H1 (cell line): ENCODE results near the gene ODC1. TPM values are rescaled to one million over a fixed set of nuclear protein-coding genes. Genes with fewer than 3 reads are reported as not detected.
A peak's percentile ranks its signal among the peaks of the same experiment; 100 is the strongest.

Source experiments
- CTCF ChIA-PET: fragments of 300-600 bp; sonication (Branson Sonifier 250); formaldehyde crosslinking; loops from one replicate; lab custom pipeline; 2021; ENCODE audit not compliant: partially characterized antibody; lab: Charles Lee
- POLR2A ChIA-PET: fragments of 300-600 bp; sonication (Branson Sonifier 250); formaldehyde crosslinking; loops from one replicate; lab custom pipeline; 2021; ENCODE audit warnings: inconsistent platforms; ENCODE audit not compliant: partially characterized antibody; lab: Charles Lee
- DNase-seq, 2 experiments: peaks; one replicate each; pipeline versions ENCODE4 v3.0.0 to v3.0.0-alpha.2; 2010 to 2022; ENCODE audit warnings: low spot score in 2 of 2, low read depth in 1 of 2, mixed read lengths in 1 of 2
- FAIRE-seq: peaks from 2 replicates; lab custom pipeline; 2011; peaks lifted over from hg19 to GRCh38; lab: Jason Lieb, UNC
- H2AFZ ChIP-seq: 2 replicates; pipeline ENCODE4 v1.8.1; 2012; ENCODE audit warnings: low read length, inconsistent platforms
- H2AK5ac ChIP-seq: 2 replicates; pipeline ENCODE4 v1.6.1; 2013; ENCODE audit warnings: low read depth, low read length
- H2BK120ac ChIP-seq: replicated peaks from 2 replicates; pipeline ENCODE3; 2013; ENCODE audit warnings: low read depth, low read length, inconsistent platforms
- H2BK12ac ChIP-seq: 2 replicates; pipeline ENCODE4 v1.6.1; 2013; ENCODE audit warnings: low read depth, low read length
- H2BK15ac ChIP-seq: 2 replicates; pipeline ENCODE4 v1.6.1; 2013; ENCODE audit warnings: low read length
- H2BK20ac ChIP-seq: 2 replicates; pipeline ENCODE4 v1.6.1; 2013; ENCODE audit warnings: low read length
- H2BK5ac ChIP-seq: 2 replicates; pipeline ENCODE4 v1.6.1; 2013; ENCODE audit warnings: low read depth, low read length
- H3K14ac ChIP-seq: 2 replicates; pipeline ENCODE4 v1.6.1; 2013; ENCODE audit warnings: inconsistent platforms; ENCODE audit not compliant: insufficient read length
- H3K18ac ChIP-seq: 2 replicates; pipeline ENCODE4 v1.6.1; 2013; ENCODE audit warnings: low read length; ENCODE audit errors: extremely low read depth
- H3K23ac ChIP-seq: 2 replicates; pipeline ENCODE4 v1.6.1; 2013; ENCODE audit warnings: inconsistent platforms; ENCODE audit not compliant: insufficient read length
- H3K23me2 ChIP-seq: 2 replicates; pipeline ENCODE4 v1.6.1; 2013; ENCODE audit warnings: low read depth, low read length
- H3K27ac ChIP-seq: 2 replicates; pipeline ENCODE4 v1.6.1; 2011; ENCODE audit warnings: low read depth, low read length, inconsistent platforms
- H3K27me3 ChIP-seq, 4 experiments: replicated peaks in 1 of 4; 1 replicate in 1 of 4; 2 replicates in 3 of 4; pipeline versions ENCODE4 v1.6.1 to v1.8.1; 2011 to 2013; ENCODE audit warnings: low read length in 3 of 4, mild to moderate bottlenecking in 3 of 4, inconsistent platforms in 2 of 4, mixed read lengths in 2 of 4, moderate library complexity in 1 of 4; ENCODE audit not compliant: control insufficient read depth in 3 of 4, insufficient read depth in 3 of 4; ENCODE audit errors: extremely low read depth in 1 of 4
- H3K36me3 ChIP-seq, 4 experiments: 2 replicates each; pipeline versions ENCODE4 v1.6.1 to v1.8.1; 2011 to 2013; ENCODE audit warnings: mild to moderate bottlenecking in 4 of 4, low read length in 3 of 4, moderate library complexity in 2 of 4, control low read depth in 1 of 4, inconsistent platforms in 1 of 4; ENCODE audit not compliant: insufficient read depth in 4 of 4, control insufficient read depth in 2 of 4
- H3K4ac ChIP-seq: replicated peaks from 2 replicates; pipeline ENCODE3; 2013; ENCODE audit warnings: low read length, low read depth, mixed read lengths, inconsistent platforms; ENCODE audit not compliant: insufficient read length
- H3K4me1 ChIP-seq, 4 experiments: replicated peaks in 1 of 4; 1 replicate in 1 of 4; 2 replicates in 3 of 4; pipeline versions ENCODE4 v1.6.1 to v1.8.1; 2011 to 2013; ENCODE audit warnings: low read length in 3 of 4, inconsistent platforms in 2 of 4, mixed read lengths in 1 of 4; ENCODE audit not compliant: insufficient read depth in 4 of 4, control insufficient read depth in 3 of 4
- H3K4me2 ChIP-seq, 2 experiments: 2 replicates each; pipeline versions ENCODE4 v1.6.1 to v1.8.1; 2011 to 2013; ENCODE audit warnings: low read depth in 2 of 2, low read length in 2 of 2, control low read depth in 1 of 2, inconsistent platforms in 1 of 2, mild to moderate bottlenecking in 1 of 2; ENCODE audit not compliant: insufficient read depth in 1 of 2
- H3K4me3 ChIP-seq, 4 experiments: fragments of 200-600, 300-600 bp in 1 of 4; sonication (generic), shearing (Covaris generic), sonication (Bioruptor Twin) in 1 of 4; 2 replicates each; pipeline versions ENCODE4 v1.5.1 to v1.8.1; 2011 to 2016; ENCODE audit warnings: low read length in 4 of 4, low read depth in 3 of 4, control low read depth in 2 of 4, inconsistent platforms in 2 of 4, mild to moderate bottlenecking in 2 of 4, mixed read lengths in 1 of 4, moderate library complexity in 1 of 4; ENCODE audit not compliant: insufficient read depth in 2 of 4; ENCODE audit errors: extremely low read depth in 1 of 4
- H3K56ac ChIP-seq: replicated peaks from 2 replicates; pipeline ENCODE3; 2013; ENCODE audit warnings: low read depth, mild to moderate bottlenecking, mixed read lengths, low read length, inconsistent platforms; ENCODE audit not compliant: insufficient read length
- H3K79me1 ChIP-seq: 2 replicates; pipeline ENCODE4 v1.6.1; 2013; ENCODE audit warnings: low read depth, low read length, control low read depth
- H3K79me2 ChIP-seq, 2 experiments: 2 replicates each; pipeline versions ENCODE4 v1.6.1 to v1.8.1; 2012 to 2013; ENCODE audit warnings: low read length in 2 of 2, mild to moderate bottlenecking in 2 of 2, inconsistent platforms in 1 of 2; ENCODE audit not compliant: insufficient read depth in 2 of 2, control insufficient read depth in 1 of 2
- H3K9ac ChIP-seq, 4 experiments: replicated peaks in 1 of 4; 1 replicate in 1 of 4; 2 replicates in 3 of 4; pipeline versions ENCODE4 v1.6.1 to v1.8.1; 2011 to 2013; ENCODE audit warnings: low read depth in 3 of 4, low read length in 3 of 4, control low read depth in 2 of 4, mild to moderate bottlenecking in 2 of 4, moderate library complexity in 2 of 4, inconsistent platforms in 1 of 4; ENCODE audit errors: extremely low read depth in 1 of 4
- H3K9me3 ChIP-seq, 2 experiments: 2 replicates each; pipeline versions ENCODE4 v1.6.1 to v1.8.1; 2012 to 2013; ENCODE audit warnings: mild to moderate bottlenecking in 2 of 2, moderate library complexity in 2 of 2, control low read depth in 1 of 2, inconsistent platforms in 1 of 2, low read depth in 1 of 2, low read length in 1 of 2, mixed read lengths in 1 of 2; ENCODE audit not compliant: insufficient read depth in 2 of 2
- H4K20me1 ChIP-seq, 2 experiments: replicated peaks in 1 of 2; 2 replicates each; pipeline versions ENCODE3 to v1.8.1; 2011 to 2013; ENCODE audit warnings: inconsistent platforms in 2 of 2, low read length in 2 of 2, mild to moderate bottlenecking in 1 of 2; ENCODE audit not compliant: insufficient read depth in 2 of 2, control insufficient read depth in 1 of 2
- H4K5ac ChIP-seq: 2 replicates; pipeline ENCODE4 v1.6.1; 2013; ENCODE audit warnings: low read length, low read depth, mixed read lengths, inconsistent platforms; ENCODE audit not compliant: insufficient read length
- H4K8ac ChIP-seq: 2 replicates; pipeline ENCODE4 v1.8.0; 2013; ENCODE audit warnings: mild to moderate bottlenecking, moderate library complexity, low read length, inconsistent platforms; ENCODE audit not compliant: insufficient read depth; ENCODE audit errors: extremely low read depth
- H4K91ac ChIP-seq: replicated peaks from 2 replicates; pipeline ENCODE3; 2013; ENCODE audit warnings: low read length, mixed read lengths, inconsistent platforms; ENCODE audit not compliant: insufficient read length
- BCL11A ChIP-seq, 2 experiments: IDR thresholded peaks; one replicate each; pipeline ENCODE4 v1.6.1; 2011; ENCODE audit warnings: low read depth in 2 of 2, low read length in 2 of 2, mild to moderate bottlenecking in 2 of 2
- BRCA1 ChIP-seq: IDR thresholded peaks from 2 replicates; pipeline ENCODE4 v1.6.1; 2012; ENCODE audit warnings: low read depth, low read length, improper control_type of control experiment
- CHD2 ChIP-seq: IDR thresholded peaks from 2 replicates; pipeline ENCODE4 v1.6.1; 2012; ENCODE audit warnings: low read length, improper control_type of control experiment
- CREB1 ChIP-seq: IDR thresholded peaks from 2 replicates; pipeline ENCODE4 v1.6.1; 2012; ENCODE audit warnings: inconsistent platforms
- CTBP2 ChIP-seq: IDR thresholded peaks from 2 replicates; pipeline ENCODE4 v1.7.0; 2011; ENCODE audit warnings: borderline replicate concordance, mild to moderate bottlenecking, moderate library complexity, mixed read lengths, low read length; ENCODE audit not compliant: insufficient read depth, insufficient read length
- EP300 ChIP-seq, 2 experiments: IDR thresholded peaks; 1 replicate in 1 of 2; 2 replicates in 1 of 2; pipeline ENCODE4 v1.6.1; 2011 to 2012; ENCODE audit warnings: low read depth in 2 of 2, low read length in 2 of 2, mild to moderate bottlenecking in 2 of 2, borderline replicate concordance in 1 of 2, inconsistent platforms in 1 of 2, moderate library complexity in 1 of 2
- RAD21 ChIP-seq, 2 experiments: IDR thresholded peaks in 1 of 2; conservative IDR thresholded peaks in 1 of 2; 2 replicates each; pipeline ENCODE4 v1.6.1; 2011; ENCODE audit warnings: low read depth in 2 of 2, low read length in 2 of 2, improper control_type of control experiment in 1 of 2, inconsistent platforms in 1 of 2, mild to moderate bottlenecking in 1 of 2, moderate library complexity in 1 of 2
- RFX5 ChIP-seq: IDR thresholded peaks from 2 replicates; pipeline ENCODE4 v1.6.1; 2011; ENCODE audit warnings: low read depth, low read length, improper control_type of control experiment, borderline replicate concordance
- RXRA ChIP-seq: IDR thresholded peaks from 2 replicates; pipeline ENCODE4 v1.6.1; 2011; ENCODE audit warnings: low read depth, mild to moderate bottlenecking, low read length, moderate library complexity; ENCODE audit not compliant: insufficient read depth
- TEAD4 ChIP-seq: IDR thresholded peaks from 2 replicates; pipeline ENCODE4 v1.6.1; 2012; ENCODE audit warnings: low read depth, low read length, inconsistent platforms, mixed read lengths
- YY1 ChIP-seq: IDR thresholded peaks from 2 replicates; pipeline ENCODE4 v1.6.1; 2011; ENCODE audit warnings: low read depth, mild to moderate bottlenecking, low read length
- ZNF274 ChIP-seq: IDR thresholded peaks from 2 replicates; pipeline ENCODE4 v1.7.0; 2012; ENCODE audit warnings: low read length, borderline replicate concordance; ENCODE audit errors: extremely low read depth
- WGBS, 2 experiments: shearing (Covaris generic) in 1 of 2; methylation state at CpG; one replicate each; pipeline versions ENCODE4 v1.1.6 to v1.1.7; 2013 to 2015; ENCODE audit warnings: low lambda C conversion rate in 2 of 2, mixed read lengths in 2 of 2, inconsistent platforms in 1 of 2, low coverage in 1 of 2, missing lambda C conversion rate in 1 of 2; ENCODE audit not compliant: insufficient replicate concordance in 2 of 2, insufficient coverage in 1 of 2, insufficient read length in 1 of 2; ENCODE audit errors: extremely low coverage in 1 of 2, missing lambda C conversion rate in 1 of 2; 5-methylcytosine and 5-hydroxymethylcytosine counted together
- polyA plus RNA-seq, 7 experiments: library from polyadenylated mRNA; depleted of rRNA in 3 of 7; stranded (reverse) in 5 of 7; unstranded in 2 of 7; fragments of >200 nt in 5 of 7; fragments of 200-250 nt in 2 of 7; gene quantifications; 1 replicate in 5 of 7; 2 replicates in 1 of 7; 4 replicates in 1 of 7; pipeline versions ENCODE4 v1.2.1 to v1.2.3, GENCODE V29; 2011 to 2013; ENCODE audit warnings: missing spikeins in 2 of 7, mixed read lengths in 2 of 7
- total RNA-seq: library from RNA; stranded (reverse); fragmentation: NEBNext Ultra II Directional; extraction: Animal tissue kit (Norgen Biotek cat#: 25700); gene quantifications from 2 replicates; pipeline ENCODE4 v1.2.1, GENCODE V29; 2021
- TF ChIP-seq, protein P1 (sequence below): IDR thresholded peaks from 2 replicates; pipeline ENCODE4 v1.6.1; 2012; ENCODE audit warnings: inconsistent platforms

ODC1 gene
- total and polyA plus RNA-seq, 2 of the 8 experiments (the other 6 are each of a cell fraction or from before 2014, with no cell fraction given) = 57.2 to 76.7 TPM

DNA sequence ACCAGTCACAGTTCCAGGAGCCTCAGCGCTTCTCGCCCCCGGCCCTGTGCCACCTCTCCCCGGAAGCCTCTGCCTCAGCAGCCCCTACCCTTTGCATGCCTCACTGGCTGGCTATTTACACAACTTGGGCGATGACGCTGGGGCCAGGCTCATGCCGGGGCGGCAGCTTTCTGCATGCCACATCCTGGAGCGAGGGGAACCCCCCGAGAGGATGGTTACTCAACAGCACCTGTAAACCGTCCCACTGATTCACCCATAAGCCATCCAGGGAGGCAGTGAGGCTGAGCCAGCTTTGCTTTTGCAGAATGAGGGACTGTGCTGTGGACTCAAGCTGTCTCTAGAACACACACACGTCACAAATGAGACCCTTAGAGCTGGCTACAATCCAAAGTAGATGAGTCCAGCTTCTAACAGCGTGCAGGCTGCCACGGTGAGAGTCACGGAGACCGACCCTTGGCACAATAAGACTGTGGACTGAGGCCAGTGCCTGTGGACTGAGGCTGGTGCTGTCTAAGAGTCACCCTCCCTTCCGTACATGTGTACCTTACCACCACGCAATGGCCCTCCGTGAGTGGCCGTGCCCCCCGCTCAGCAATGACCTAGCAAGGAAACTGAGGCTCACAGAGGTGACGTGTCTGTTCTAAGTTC is 45.6 kb upstream of the ODC1 start:
- Histone ChIP-seq H2BK15ac (no peak overlapping the region), H3K4me3 (no peak overlapping the region), H4K5ac (no peak overlapping the region), H3K9me3 (no peaks in the 10 kb centered on the region; a peak in 1 of 4 replicates), H3K27ac (no peak overlapping the region), H3K4ac (no peak overlapping the region), H2BK5ac (no peak overlapping the region), H3K23ac (no peak overlapping the region), H4K8ac (no peak overlapping the region), H3K4me1 (no peaks in the 10 kb centered on the region; a peak in 1 of 7 replicates), H4K20me1 (no peaks in the 10 kb centered on the region), H3K79me2 (no peaks in the 10 kb centered on the region), H2BK12ac (no peak overlapping the region), H3K79me1 (no peaks in the 10 kb centered on the region), H3K9ac (peak overlapping the region in 1 of 4 experiments; percentile 22; a peak in 2 of 7 replicates), H2AFZ (no peak overlapping the region), H3K27me3 (no peaks in the 10 kb centered on the region; a peak in 2 of 7 replicates), H4K91ac (no peak overlapping the region), H3K4me2 (no peak overlapping the region), H2BK20ac (no peak overlapping the region), H2BK120ac (no peak overlapping the region), H3K23me2 (no peaks in the 10 kb centered on the region; the same call in 1 of the 2 replicates), H3K56ac (no peak overlapping the region), H2AK5ac (no peak overlapping the region), H3K36me3 (no peaks in the 10 kb centered on the region), H3K14ac (no peak overlapping the region), H3K18ac (no peak overlapping the region)
- ChIA-PET POLR2A (no interaction called here), CTCF (no interaction called here)
- WGBS, 2 experiments = 92% methylated on average over 22 of the region's 22 CpGs; no CpG with 5 or more reads in 1 of the 2 experiments
- DNase-seq (peak in 1 of 2 experiments; percentile 29), FAIRE-seq (no peak)
- TF ChIP-seq CTBP2 (no peak), CREB1 (no peak), BCL11A (IDR thresholded peaks at IDR 0.05; ENCODE audit: low read depth in 2 of 2, low read length in 2 of 2) (no peak), RFX5 (no peak), EP300 (IDR thresholded peaks at IDR 0.05; ENCODE audit: borderline replicate concordance in 1 of 2, low read depth in 2 of 2, low read length in 2 of 2) (no peak), ZNF274 (no peak), RXRA (no peak), TEAD4 (no peak), CHD2 (no peak), YY1 (no peak), BRCA1 (no peak), RAD21 (IDR thresholded peaks at IDR 0.05 in 1 of 2, conservative IDR thresholded peaks at IDR 0.05 in 1 of 2; ENCODE audit: low read depth in 2 of 2, low read length in 2 of 2) (no peak)
- TF ChIP-seq, protein P1, sequence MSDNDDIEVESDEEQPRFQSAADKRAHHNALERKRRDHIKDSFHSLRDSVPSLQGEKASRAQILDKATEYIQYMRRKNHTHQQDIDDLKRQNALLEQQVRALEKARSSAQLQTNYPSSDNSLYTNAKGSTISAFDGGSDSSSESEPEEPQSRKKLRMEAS = no peak
